ENCODE results near the gene SLC35D2.

DNA sequence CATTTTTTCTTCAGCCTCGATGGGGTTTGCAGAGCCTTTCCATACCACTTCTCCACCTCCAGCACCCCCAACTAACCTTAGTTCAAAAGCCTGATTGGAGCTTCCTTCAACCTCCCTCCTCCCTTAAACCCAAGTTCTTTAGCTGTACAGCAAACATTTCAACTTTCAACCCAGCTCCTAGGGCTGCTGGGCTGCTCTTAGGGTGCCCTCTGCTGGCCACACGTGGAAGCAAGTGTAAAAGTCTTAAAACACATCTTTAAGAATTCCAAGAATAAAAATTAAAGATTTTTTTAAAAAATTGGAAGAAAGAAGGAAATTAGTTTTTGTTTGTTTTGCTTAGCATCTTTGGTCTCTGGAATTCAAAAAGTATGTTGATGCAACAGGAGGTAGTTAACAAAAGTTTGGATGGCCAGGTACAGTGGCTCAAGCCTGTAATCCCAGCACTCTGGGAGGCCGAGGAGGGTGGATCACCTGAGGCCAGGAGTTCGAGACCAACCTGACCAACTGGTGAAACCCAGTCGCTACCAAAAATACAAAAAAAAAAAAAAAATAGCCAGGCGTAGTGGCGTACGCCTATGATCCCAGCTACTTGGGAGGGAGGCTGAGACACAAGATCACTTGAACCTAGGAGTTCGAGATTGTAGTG lies 66.1 kb downstream of the SLC35D2 start:
- no peak for TF ChIP-seq POLR2A (IDR thresholded peaks at IDR 0.05; ENCODE audit: low read depth)
- TF ChIP-seq, protein P1, sequence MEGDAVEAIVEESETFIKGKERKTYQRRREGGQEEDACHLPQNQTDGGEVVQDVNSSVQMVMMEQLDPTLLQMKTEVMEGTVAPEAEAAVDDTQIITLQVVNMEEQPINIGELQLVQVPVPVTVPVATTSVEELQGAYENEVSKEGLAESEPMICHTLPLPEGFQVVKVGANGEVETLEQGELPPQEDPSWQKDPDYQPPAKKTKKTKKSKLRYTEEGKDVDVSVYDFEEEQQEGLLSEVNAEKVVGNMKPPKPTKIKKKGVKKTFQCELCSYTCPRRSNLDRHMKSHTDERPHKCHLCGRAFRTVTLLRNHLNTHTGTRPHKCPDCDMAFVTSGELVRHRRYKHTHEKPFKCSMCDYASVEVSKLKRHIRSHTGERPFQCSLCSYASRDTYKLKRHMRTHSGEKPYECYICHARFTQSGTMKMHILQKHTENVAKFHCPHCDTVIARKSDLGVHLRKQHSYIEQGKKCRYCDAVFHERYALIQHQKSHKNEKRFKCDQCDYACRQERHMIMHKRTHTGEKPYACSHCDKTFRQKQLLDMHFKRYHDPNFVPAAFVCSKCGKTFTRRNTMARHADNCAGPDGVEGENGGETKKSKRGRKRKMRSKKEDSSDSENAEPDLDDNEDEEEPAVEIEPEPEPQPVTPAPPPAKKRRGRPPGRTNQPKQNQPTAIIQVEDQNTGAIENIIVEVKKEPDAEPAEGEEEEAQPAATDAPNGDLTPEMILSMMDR (IDR thresholded peaks at IDR 0.05): peak; percentile 76 to 93 (median 87)
- TF ChIP-seq POLR2AphosphoS5 (IDR thresholded peaks at IDR 0.05): peak in 1 of 2 donors; percentile 10
